Cardiac muscle cell (in vitro differentiated cells and primary cell): ENCODE results near the gene DYSF. TPM values are rescaled to one million over a fixed set of nuclear protein-coding genes. Genes with fewer than 3 reads are reported as not detected.
A peak's percentile ranks its signal among the peaks of the same experiment; 100 is the strongest.

Experiments used
- DNase-seq, 2 donors: peaks; one replicate each; pipeline versions ENCODE4 v3.0.0 to v3.0.0-alpha.2; 2010 to 2017; ENCODE audit warnings: low read depth in 1 of 2, low spot score in 1 of 2
- H3K27ac ChIP-seq: fragments of 200-600 bp; sonication (generic); 2 replicates; pipeline ENCODE4 v1.5.1; 2016
- H3K27me3 ChIP-seq: fragments of 200-600 bp; sonication (generic); 2 replicates; pipeline ENCODE4 v1.6.0; 2016; ENCODE audit warnings: control low read depth
- H3K36me3 ChIP-seq: fragments of 200-600 bp; sonication (generic); 2 replicates; pipeline ENCODE4 v1.5.1; 2016; ENCODE audit warnings: control low read depth
- H3K4me1 ChIP-seq: fragments of 200-600 bp; sonication (generic); 2 replicates; pipeline ENCODE4 v1.8.1; 2017; ENCODE audit warnings: low read depth, mild to moderate bottlenecking, mixed run types
- H3K4me3 ChIP-seq: fragments of 200-600 bp; sonication (generic); 2 replicates; pipeline ENCODE4 v1.5.1; 2016; ENCODE audit warnings: mild to moderate bottlenecking
- H3K9me3 ChIP-seq: fragments of 200-600 bp; sonication (generic); 2 replicates; pipeline ENCODE4 v1.5.1; 2017; ENCODE audit warnings: low read depth, mild to moderate bottlenecking, control low read depth
- polyA plus RNA-seq: library from polyadenylated mRNA; unstranded; fragments of >200 nt; fragmentation: Nextera tagmentation; extraction: Ambion mirVana; gene quantifications from 2 replicates; pipeline ENCODE4 v1.2.1, GENCODE V29; 2016
- total RNA-seq: library from RNA; depleted of rRNA; stranded (reverse); fragments of >200 nt; gene quantifications from 2 replicates; pipeline ENCODE4 v1.2.3, GENCODE V29; 2016
- TF ChIP-seq, protein P1 (sequence below): IDR thresholded peaks from 2 replicates; pipeline ENCODE4 v1.5.1; 2012; ENCODE audit warnings: low read depth, mild to moderate bottlenecking, low read length

The DYSF gene
- total and polyA plus RNA-seq, 2 experiments from 2014 or later = 34.6 to 57.4 TPM

DNA sequence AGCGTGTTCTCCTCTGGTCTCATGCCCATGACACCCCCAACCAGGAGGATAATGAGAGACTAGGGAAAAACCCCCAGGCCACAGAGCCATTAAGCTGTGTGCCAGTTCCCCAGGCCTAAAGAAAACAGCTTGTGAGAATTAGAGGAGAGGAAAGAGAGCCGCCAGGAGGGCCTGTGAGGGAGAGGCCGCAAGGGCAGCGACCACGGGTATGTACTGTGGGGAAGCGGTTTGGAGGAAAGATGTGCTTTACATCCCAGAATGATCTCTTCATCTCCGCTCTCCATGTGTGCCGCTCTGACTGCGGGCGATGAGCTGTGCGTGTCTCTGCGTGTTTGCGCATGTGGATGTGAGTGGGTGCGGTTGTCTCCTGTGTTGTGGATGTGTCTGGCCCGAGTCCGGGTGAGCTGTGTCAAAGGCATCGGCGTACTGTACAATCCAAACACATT is 82.9 kb downstream of the DYSF start:
- Histone ChIP-seq H3K4me1 (no peaks in the 10 kb centered on the region), H3K27ac (no peak overlapping the region), H3K36me3 (peaks cover 4% of the 10 kb centered on the region), H3K4me3 (no peak overlapping the region), H3K27me3 (no peaks in the 10 kb centered on the region), H3K9me3 (no peaks in the 10 kb centered on the region)
- TF ChIP-seq, protein P1, sequence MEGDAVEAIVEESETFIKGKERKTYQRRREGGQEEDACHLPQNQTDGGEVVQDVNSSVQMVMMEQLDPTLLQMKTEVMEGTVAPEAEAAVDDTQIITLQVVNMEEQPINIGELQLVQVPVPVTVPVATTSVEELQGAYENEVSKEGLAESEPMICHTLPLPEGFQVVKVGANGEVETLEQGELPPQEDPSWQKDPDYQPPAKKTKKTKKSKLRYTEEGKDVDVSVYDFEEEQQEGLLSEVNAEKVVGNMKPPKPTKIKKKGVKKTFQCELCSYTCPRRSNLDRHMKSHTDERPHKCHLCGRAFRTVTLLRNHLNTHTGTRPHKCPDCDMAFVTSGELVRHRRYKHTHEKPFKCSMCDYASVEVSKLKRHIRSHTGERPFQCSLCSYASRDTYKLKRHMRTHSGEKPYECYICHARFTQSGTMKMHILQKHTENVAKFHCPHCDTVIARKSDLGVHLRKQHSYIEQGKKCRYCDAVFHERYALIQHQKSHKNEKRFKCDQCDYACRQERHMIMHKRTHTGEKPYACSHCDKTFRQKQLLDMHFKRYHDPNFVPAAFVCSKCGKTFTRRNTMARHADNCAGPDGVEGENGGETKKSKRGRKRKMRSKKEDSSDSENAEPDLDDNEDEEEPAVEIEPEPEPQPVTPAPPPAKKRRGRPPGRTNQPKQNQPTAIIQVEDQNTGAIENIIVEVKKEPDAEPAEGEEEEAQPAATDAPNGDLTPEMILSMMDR = no peak
- no peak for DNase-seq

DNA sequence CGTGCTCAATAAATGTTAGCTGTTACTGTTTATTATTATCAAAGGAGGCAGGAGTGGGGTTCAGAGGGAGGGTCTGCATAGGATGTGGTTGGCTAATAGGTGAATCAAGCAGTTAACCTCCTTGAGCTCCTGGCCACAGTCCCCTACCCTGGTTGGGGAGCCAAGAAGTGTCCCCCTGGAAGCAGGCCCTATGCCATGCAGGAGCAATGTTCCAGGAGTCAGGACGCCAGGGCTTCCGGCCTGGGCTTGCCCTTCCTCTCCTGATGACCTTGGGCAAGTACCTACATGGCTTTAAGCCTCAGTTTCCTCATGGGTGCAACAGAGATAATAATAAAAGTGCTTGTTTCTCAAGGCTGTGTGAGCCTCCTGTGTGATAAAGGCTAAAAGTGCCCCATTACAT is 84.9 kb downstream of the DYSF start:
- H3K4me3 ChIP-seq = no peak overlapping the region
- H3K27me3 ChIP-seq = no peaks in the 10 kb centered on the region
- H3K9me3 ChIP-seq = no peaks in the 10 kb centered on the region
- no peak for DNase-seq
- no peak overlapping the region for H3K27ac ChIP-seq
- peaks cover 4% of the 10 kb centered on the region for H3K36me3 ChIP-seq
- H3K4me1 ChIP-seq = no peaks in the 10 kb centered on the region
- TF ChIP-seq, protein P1 = no peak

DNA sequence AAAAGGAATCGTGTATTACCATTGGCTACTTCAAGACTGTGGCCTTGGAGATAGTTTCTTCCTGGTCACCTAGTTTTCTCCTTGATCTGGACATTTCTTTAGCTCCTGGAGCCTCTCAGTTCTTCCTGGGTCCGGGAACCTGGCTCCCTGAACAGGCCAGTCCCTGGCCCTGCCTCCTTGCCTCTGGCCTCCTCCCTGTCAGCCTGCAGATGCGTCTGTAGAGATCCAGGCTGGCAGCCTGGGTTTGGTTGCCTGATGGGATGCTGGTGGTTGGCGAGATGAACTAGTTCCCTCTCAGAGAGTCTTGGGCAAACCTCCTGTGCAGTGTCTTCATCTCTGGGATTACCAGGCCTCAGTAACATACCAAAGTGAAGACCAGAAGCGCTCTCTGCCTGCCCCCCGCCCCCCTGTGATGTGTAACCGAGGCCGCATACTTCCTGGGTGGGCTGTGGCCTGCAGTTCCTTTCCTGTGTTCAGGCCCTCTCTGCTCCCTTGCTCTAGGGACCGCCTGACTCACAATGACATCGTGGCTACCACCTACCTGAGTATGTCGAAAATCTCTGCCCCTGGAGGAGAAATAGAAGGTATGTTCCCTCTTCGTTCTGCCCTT is 85.4 kb downstream of the DYSF start:
- no peaks in the 10 kb centered on the region for H3K4me1 ChIP-seq
- H3K9me3 ChIP-seq = no peaks in the 10 kb centered on the region
- no peaks in the 10 kb centered on the region for H3K27me3 ChIP-seq
- TF ChIP-seq, protein P1 = no peak
- H3K27ac ChIP-seq = no peak overlapping the region
- DNase-seq = no peak
- H3K36me3 ChIP-seq = peaks cover 4% of the 10 kb centered on the region
- no peak overlapping the region for H3K4me3 ChIP-seq

DNA sequence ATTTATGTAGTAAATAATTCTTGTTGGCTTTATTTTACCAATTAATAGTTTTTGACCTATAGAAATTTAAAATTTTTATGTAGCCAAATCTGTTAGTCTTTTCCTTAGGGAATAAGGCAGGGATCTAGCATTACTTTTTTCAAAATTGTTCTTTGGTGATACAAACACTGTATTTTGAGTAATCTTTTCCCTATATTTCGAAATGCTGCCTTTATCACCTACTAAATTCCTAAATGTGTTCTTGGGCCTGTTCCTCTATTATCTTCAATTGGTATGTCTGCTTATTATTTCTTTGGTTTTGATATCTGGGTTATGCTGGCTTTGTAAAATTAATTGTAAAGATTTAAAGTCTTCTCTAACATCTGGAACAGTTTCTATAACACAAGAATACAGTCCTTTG is 87.5 kb downstream of the DYSF start:
- Histone ChIP-seq H3K9me3 (no peaks in the 10 kb centered on the region), H3K27me3 (no peaks in the 10 kb centered on the region), H3K4me1 (no peaks in the 10 kb centered on the region), H3K4me3 (no peak overlapping the region), H3K36me3 (peaks cover 4% of the 10 kb centered on the region), H3K27ac (no peak overlapping the region)
- TF ChIP-seq, protein P1 = no peak
- DNase-seq = peak in 1 of 2 donors; percentile 47

DNA sequence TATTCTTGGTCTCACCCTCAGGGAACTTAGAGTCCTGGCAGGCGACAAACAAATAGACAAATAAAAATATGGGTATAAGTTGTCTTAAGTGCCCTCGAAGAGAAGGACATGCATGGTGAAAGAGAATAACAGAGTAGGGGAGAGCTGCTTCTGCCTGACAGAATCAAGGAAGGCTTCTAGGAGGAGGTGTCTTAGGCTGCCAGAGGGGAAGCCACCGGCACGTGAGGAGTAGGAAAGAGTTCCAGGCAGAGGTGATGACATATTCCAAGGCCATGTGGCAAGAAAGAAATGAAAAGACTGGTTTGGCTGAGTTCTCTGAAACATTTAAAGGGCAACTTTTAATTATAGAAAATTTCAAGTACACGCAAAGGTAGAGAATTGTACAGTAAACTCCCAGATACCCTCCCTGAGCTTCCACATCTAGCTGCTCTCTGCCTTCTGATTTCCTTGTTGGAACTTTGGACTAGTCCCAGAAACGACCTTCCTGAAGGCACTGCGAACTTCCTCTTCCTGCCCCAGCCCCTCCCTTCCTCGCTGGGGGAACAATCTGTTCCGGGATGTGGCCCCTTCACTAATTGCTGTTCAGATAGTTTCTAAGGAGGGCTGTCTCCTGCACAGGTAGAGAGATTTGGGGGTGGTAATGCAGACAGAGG is 91.7 kb downstream of the DYSF start:
- Histone ChIP-seq H3K4me1 (no peaks in the 10 kb centered on the region), H3K27me3 (no peaks in the 10 kb centered on the region), H3K4me3 (no peak overlapping the region), H3K36me3 (no peaks in the 10 kb centered on the region), H3K27ac (no peak overlapping the region), H3K9me3 (no peaks in the 10 kb centered on the region)
- peak in 1 of 2 donors; percentile 37 for DNase-seq
- TF ChIP-seq, protein P1 = no peak
